Endothelial cell of umbilical vein (primary cell): ENCODE data around the gene TBC1D4. TPM values are rescaled to one million over a fixed set of nuclear protein-coding genes. Genes with fewer than 3 reads are reported as not detected.

Experiments
- BruUV-seq: library from RNA; stranded (reverse); fragments of 400-500 nt; replicated peaks from 2 replicates; lab custom pipeline; 2021; lab: Mats Ljungman, UMichigan
- CTCF ChIA-PET: fragments of 300-600, 350-600 bp; sonication (Branson Sonifier 250); formaldehyde crosslinking; loops from one replicate; lab custom pipeline; 2021; ENCODE audit warnings: antibody characterized with exemption, inconsistent platforms; lab: Charles Lee
- POLR2A ChIA-PET: fragments of 300-600, 350-600 bp; sonication (Branson Sonifier 250); formaldehyde crosslinking; loops from one replicate; lab custom pipeline; 2021; ENCODE audit warnings: antibody characterized with exemption, inconsistent platforms; lab: Charles Lee
- DNase-seq: peaks from one replicate; pipeline ENCODE4 v3.0.0-alpha.2; 2011; ENCODE audit warnings: low read depth, low spot score
- FAIRE-seq: peaks from 2 replicates; lab custom pipeline; 2011; peaks lifted over from hg19 to GRCh38; lab: Jason Lieb, UNC
- H2AFZ ChIP-seq: 2 replicates; pipeline ENCODE4 v1.6.0; 2012; ENCODE audit warnings: low read depth, low read length, control low read depth, inconsistent platforms
- H3K27ac ChIP-seq: 2 replicates; pipeline ENCODE4 v1.5.1; 2011; ENCODE audit warnings: low read depth, mild to moderate bottlenecking, control low read depth, low read length, moderate library complexity; ENCODE audit not compliant: insufficient read depth
- H3K27me3 ChIP-seq, 2 experiments: 2 replicates each; pipeline versions ENCODE4 v1.6.0 to v1.6.1; 2011; ENCODE audit warnings: low read length in 2 of 2, mixed read lengths in 1 of 2; ENCODE audit not compliant: control insufficient read depth in 2 of 2, insufficient read depth in 2 of 2
- H3K36me3 ChIP-seq, 2 experiments: 2 replicates in 1 of 2; 3 replicates in 1 of 2; pipeline ENCODE4 v1.5.1; 2011; ENCODE audit warnings: low read length in 2 of 2, mild to moderate bottlenecking in 1 of 2, moderate library complexity in 1 of 2; ENCODE audit not compliant: control insufficient read depth in 2 of 2, insufficient read depth in 2 of 2; ENCODE audit errors: extremely low read depth in 1 of 2
- H3K4me1 ChIP-seq: 3 replicates; pipeline ENCODE4 v1.5.1; 2011; ENCODE audit warnings: mild to moderate bottlenecking, low read length; ENCODE audit not compliant: control insufficient read depth, insufficient read depth; ENCODE audit errors: extremely low read depth
- H3K4me2 ChIP-seq: 2 replicates; pipeline ENCODE4 v1.6.1; 2011; ENCODE audit warnings: low read length, control low read depth, mixed read lengths; ENCODE audit not compliant: insufficient read depth
- H3K4me3 ChIP-seq, 3 experiments: fragments of 200-600 bp in 1 of 3; sonication (generic), shearing (Covaris generic) in 1 of 3; replicated peaks in 1 of 3; 2 replicates each; pipeline ENCODE4 v1.5.1; 2011 to 2016; ENCODE audit warnings: control low read depth in 3 of 3, low read length in 3 of 3, mild to moderate bottlenecking in 2 of 3, inconsistent platforms in 1 of 3, low read depth in 1 of 3, moderate library complexity in 1 of 3; ENCODE audit not compliant: insufficient read depth in 1 of 3
- H3K79me2 ChIP-seq: 2 replicates; pipeline ENCODE4 v1.6.0; 2012; ENCODE audit warnings: low read length, inconsistent platforms; ENCODE audit not compliant: control insufficient read depth, insufficient read depth
- H3K9ac ChIP-seq: replicated peaks from 2 replicates; pipeline ENCODE3; 2011; ENCODE audit warnings: low read length, control low read depth; ENCODE audit not compliant: insufficient read depth; ENCODE audit errors: extremely low read depth
- H3K9me1 ChIP-seq: replicated peaks from 3 replicates; pipeline ENCODE4 v1.6.0; 2011; ENCODE audit warnings: mild to moderate bottlenecking, low read length; ENCODE audit not compliant: control insufficient read depth, insufficient read depth; ENCODE audit errors: extremely low read depth
- H3K9me3 ChIP-seq: replicated peaks from 2 replicates; pipeline ENCODE4 v1.5.1; 2012; ENCODE audit warnings: low read length, inconsistent platforms; ENCODE audit not compliant: control insufficient read depth, insufficient read depth
- H4K20me1 ChIP-seq: replicated peaks from 2 replicates; pipeline ENCODE3; 2011; ENCODE audit warnings: mild to moderate bottlenecking, low read length; ENCODE audit not compliant: control insufficient read depth, insufficient read depth; ENCODE audit errors: extremely low read depth
- EZH2 ChIP-seq: IDR thresholded peaks from 2 replicates; pipeline ENCODE4 v1.6.1; 2012; ENCODE audit warnings: borderline replicate concordance, low read depth, mild to moderate bottlenecking, moderate library complexity, low read length, inconsistent platforms; ENCODE audit not compliant: severe bottlenecking
- FOS ChIP-seq: IDR thresholded peaks from 2 replicates; pipeline ENCODE4 v1.6.1; 2011; ENCODE audit warnings: mild to moderate bottlenecking, low read length, moderate library complexity, borderline replicate concordance; ENCODE audit not compliant: insufficient read depth
- GATA2 ChIP-seq: IDR thresholded peaks from 2 replicates; pipeline ENCODE4 v1.7.0; 2011; ENCODE audit warnings: low read depth, mild to moderate bottlenecking, moderate library complexity, mixed read lengths, low read length; ENCODE audit not compliant: insufficient read length, insufficient read depth
- JUN ChIP-seq: IDR thresholded peaks from 2 replicates; pipeline ENCODE4 v1.6.1; 2011; ENCODE audit warnings: borderline replicate concordance, low read depth; ENCODE audit not compliant: insufficient read length, insufficient read depth
- MAX ChIP-seq: IDR thresholded peaks from 2 replicates; pipeline ENCODE4 v1.6.1; 2011; ENCODE audit not compliant: insufficient read depth, insufficient read length
- MYC ChIP-seq: IDR thresholded peaks from one replicate; pipeline ENCODE4 v1.6.1; 2011; ENCODE audit warnings: mild to moderate bottlenecking, low read depth, low read length
- POLR2A ChIP-seq: IDR thresholded peaks from 2 replicates; pipeline ENCODE4 v1.6.1; 2012; ENCODE audit warnings: low read depth, mild to moderate bottlenecking, control low read depth, low read length
- POLR2AphosphoS5 ChIP-seq: IDR thresholded peaks from 2 replicates; pipeline ENCODE4 v1.6.1; 2012; ENCODE audit warnings: low read depth, mild to moderate bottlenecking, control low read depth, low read length, moderate library complexity; ENCODE audit not compliant: insufficient read depth
- dilution Hi-C: fragments of 300-500 bp; cut with MboI; formaldehyde crosslinking; loops from one replicate; pipeline ENCODE4 v1.15.0; 2019; ENCODE audit warnings: low sequenced_read_pairs; ENCODE audit not compliant: extremely low pct_ligation_motif_present
- intact Hi-C: fragments of 100-400 bp; cut with micrococcal nuclease; formaldehyde crosslinking; loops from one replicate; pipeline ENCODE4 v1.10.0; 2022
- polyA plus RNA-seq, 4 experiments: library from polyadenylated mRNA; depleted of rRNA in 3 of 4; stranded (reverse) in 3 of 4; unstranded in 1 of 4; fragments of >200 nt; gene quantifications; 2 replicates each; pipeline versions ENCODE4 v1.2.1 to v1.2.3, GENCODE V29; 2011 to 2012; ENCODE audit warnings: missing spikeins in 1 of 4
- total RNA-seq: library from RNA; stranded (reverse); gene quantifications from 2 replicates; pipeline ENCODE4 v1.2.3, GENCODE V29; 2021
- TF ChIP-seq, protein P1 (sequence below), 2 donors: IDR thresholded peaks; 1 replicate in 1 of 2; 2 replicates in 1 of 2; pipeline ENCODE4 v1.5.1; 2011; ENCODE audit warnings: low read length in 2 of 2, mild to moderate bottlenecking in 2 of 2, moderate library complexity in 2 of 2, control low read depth in 1 of 2, inconsistent platforms in 1 of 2, low read depth in 1 of 2; ENCODE audit not compliant: insufficient read depth in 1 of 2; ENCODE audit errors: extremely low read depth in 1 of 2

Gene TBC1D4
- total and polyA plus RNA-seq, 2 donors (not counting 3 experiments of a cell fraction or from before 2014, with no cell fraction given): 58.3 to 81.0 TPM

GRCh38 chr13:75395901-75396300 lies 86.1 kb downstream of the TBC1D4 start:
- Histone ChIP-seq H3K27ac (no peak overlapping the region), H3K9me1 (no peaks in the 10 kb centered on the region), H2AFZ (no peak overlapping the region), H3K9ac (no peak overlapping the region), H3K4me2 (no peak overlapping the region), H4K20me1 (no peaks in the 10 kb centered on the region), H3K36me3 (no peaks in the 10 kb centered on the region), H3K79me2 (no peaks in the 10 kb centered on the region), H3K4me3 (no peak overlapping the region), H3K4me1 (no peaks in the 10 kb centered on the region), H3K27me3 (no peaks in the 10 kb centered on the region), H3K9me3 (no peaks in the 10 kb centered on the region)
- no TSS peak for BruUV-seq
- intact Hi-C loops (no loop called here), dilution Hi-C loops (no loop called here)
- ChIA-PET CTCF (no interaction called here), POLR2A (no interaction called here)
- DNase-seq (no peak), FAIRE-seq (no peak)
- TF ChIP-seq FOS: no peak
- TF ChIP-seq MYC: no peak
- no peak for TF ChIP-seq EZH2

DNA sequence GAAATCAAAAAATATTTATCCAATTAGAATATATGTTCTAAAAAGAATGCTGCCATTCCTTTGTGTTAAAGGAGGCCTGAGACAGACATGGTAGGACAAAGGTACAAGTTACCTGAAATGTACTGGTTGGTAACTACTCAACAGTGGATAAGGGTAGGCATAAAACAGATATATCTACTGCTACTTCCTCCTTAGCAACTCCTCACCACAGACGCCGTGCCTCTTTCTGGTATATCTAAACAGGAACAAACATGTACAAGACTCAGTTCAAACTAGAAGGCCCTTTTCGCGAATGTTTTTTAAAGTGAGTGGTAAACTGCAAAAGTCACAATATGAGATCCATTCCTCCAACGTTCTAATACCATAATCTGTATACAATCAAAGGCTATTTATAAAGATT lies 86.9 kb downstream of the TBC1D4 start:
- Histone ChIP-seq H2AFZ (no peak overlapping the region), H3K9me1 (no peaks in the 10 kb centered on the region), H3K79me2 (no peaks in the 10 kb centered on the region), H3K9ac (no peak overlapping the region), H3K4me2 (no peak overlapping the region), H3K27ac (no peak overlapping the region), H3K27me3 (no peaks in the 10 kb centered on the region), H3K4me3 (no peak overlapping the region), H3K9me3 (no peaks in the 10 kb centered on the region), H3K36me3 (no peaks in the 10 kb centered on the region), H4K20me1 (no peaks in the 10 kb centered on the region), H3K4me1 (no peaks in the 10 kb centered on the region)
- DNase-seq (no peak), FAIRE-seq (no peak)
- dilution Hi-C loops: no loop called here
- intact Hi-C loops: no loop called here
- BruUV-seq: no TSS peak
- POLR2A ChIA-PET: no interaction called here
- TF ChIP-seq MYC (no peak), MAX (no peak), POLR2A (no peak), FOS (no peak), GATA2 (no peak), EZH2 (no peak), JUN (no peak), POLR2AphosphoS5 (no peak)
- TF ChIP-seq, protein P1, sequence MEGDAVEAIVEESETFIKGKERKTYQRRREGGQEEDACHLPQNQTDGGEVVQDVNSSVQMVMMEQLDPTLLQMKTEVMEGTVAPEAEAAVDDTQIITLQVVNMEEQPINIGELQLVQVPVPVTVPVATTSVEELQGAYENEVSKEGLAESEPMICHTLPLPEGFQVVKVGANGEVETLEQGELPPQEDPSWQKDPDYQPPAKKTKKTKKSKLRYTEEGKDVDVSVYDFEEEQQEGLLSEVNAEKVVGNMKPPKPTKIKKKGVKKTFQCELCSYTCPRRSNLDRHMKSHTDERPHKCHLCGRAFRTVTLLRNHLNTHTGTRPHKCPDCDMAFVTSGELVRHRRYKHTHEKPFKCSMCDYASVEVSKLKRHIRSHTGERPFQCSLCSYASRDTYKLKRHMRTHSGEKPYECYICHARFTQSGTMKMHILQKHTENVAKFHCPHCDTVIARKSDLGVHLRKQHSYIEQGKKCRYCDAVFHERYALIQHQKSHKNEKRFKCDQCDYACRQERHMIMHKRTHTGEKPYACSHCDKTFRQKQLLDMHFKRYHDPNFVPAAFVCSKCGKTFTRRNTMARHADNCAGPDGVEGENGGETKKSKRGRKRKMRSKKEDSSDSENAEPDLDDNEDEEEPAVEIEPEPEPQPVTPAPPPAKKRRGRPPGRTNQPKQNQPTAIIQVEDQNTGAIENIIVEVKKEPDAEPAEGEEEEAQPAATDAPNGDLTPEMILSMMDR (IDR thresholded peaks at IDR 0.05; ENCODE audit: extremely low read depth in 1 of 2, insufficient read depth in 1 of 2, low read depth in 1 of 2, low read length in 2 of 2): no peak
- CTCF ChIA-PET: no interaction called here
